HFF-Myc (cell line): ENCODE measurements around the gene SOX2.

Experiments used
- DNase-seq: peaks from one replicate; pipeline ENCODE4 v3.0.0-alpha.2; 2011; ENCODE audit warnings: low read depth; ENCODE audit errors: extremely low read depth
- H3K4me3 ChIP-seq: replicated peaks from 2 replicates; pipeline ENCODE4 v1.5.1; 2011; ENCODE audit warnings: low read depth, mild to moderate bottlenecking, control low read depth, low read length
- CTCF ChIP-seq: IDR thresholded peaks from 2 replicates; pipeline ENCODE4 v1.5.1; 2012; ENCODE audit warnings: mild to moderate bottlenecking, low read depth, low read length, control low read depth; ENCODE audit errors: missing control alignments

The SOX2 gene

DNA sequence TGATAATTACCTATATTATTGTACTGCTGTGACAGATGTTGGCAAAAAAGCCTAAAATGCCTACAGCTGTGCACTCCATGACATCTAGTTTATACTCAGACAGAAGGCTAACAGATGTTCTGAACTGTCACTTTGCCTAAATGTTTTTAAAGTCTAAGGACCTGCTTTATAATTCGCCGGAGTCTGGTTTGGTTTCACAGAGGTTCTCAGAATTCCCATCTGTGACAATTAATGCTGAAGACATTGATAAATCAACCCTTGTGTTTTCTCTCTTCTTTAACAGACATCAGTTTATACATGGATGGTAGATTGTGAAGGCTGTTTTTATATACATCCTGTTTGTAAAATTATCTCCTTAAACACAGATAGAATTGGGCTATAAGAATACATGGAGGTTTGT is 19.8 kb upstream of the SOX2 start:
- no peak for TF ChIP-seq CTCF
- H3K4me3 ChIP-seq = no peak overlapping the region
- DNase-seq = no peak

GRCh38 chr3:181692311-181693145 is 19.2 kb upstream of the SOX2 start:
- no peak for TF ChIP-seq CTCF
- no peak overlapping the region for H3K4me3 ChIP-seq
- no peak for DNase-seq

- no peak overlapping the region for H3K4me3 ChIP-seq
- no peak for TF ChIP-seq CTCF
- DNase-seq = no peak
Observed at GRCh38 chr3:181693280-181693679, 18.4 kb upstream of the SOX2 start.

DNA sequence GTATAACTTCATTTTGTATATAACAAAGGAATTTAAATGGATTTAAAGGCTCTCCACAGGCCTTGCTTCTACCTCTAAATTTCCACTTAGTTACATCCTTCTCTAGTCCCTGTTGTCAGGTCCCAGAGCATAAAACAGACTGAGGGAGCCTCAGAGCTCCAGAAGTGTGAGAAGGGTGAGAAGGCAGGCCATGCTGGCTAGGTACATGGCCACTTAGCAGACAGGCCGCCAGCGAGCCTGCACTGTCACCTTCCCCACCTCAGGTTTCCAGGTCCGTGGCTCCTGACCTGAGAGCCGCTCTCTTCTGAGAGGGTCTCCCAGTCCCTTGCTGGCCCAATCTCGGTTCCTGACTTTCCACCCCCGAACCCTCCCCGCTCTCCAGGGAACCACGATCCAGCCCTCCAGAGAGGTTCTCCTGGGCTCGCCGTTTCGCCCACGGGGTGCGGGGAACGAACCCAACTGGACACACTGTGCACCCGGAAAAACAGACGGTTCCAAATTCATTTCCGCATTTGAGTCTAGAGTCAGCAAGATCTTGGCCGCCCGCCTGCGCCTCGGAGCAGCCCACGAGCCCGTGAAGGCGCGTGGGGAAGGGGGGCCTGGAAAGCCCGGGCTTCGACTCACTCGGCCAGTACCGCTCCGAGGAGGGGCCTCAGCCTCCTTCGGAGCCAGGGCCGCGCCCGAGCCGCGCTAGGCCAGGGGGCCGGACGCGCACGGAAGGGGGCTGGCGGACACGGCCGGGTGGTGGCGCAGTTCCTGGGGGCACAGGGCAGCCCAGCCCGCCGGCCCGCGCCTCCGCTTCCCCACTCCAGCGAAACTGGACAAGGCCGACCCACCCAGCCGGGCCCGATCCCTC is 16.7 kb upstream of the SOX2 start:
- TF ChIP-seq CTCF = peak; percentile 4
- no peak for DNase-seq
- H3K4me3 ChIP-seq = no peak overlapping the region

DNA sequence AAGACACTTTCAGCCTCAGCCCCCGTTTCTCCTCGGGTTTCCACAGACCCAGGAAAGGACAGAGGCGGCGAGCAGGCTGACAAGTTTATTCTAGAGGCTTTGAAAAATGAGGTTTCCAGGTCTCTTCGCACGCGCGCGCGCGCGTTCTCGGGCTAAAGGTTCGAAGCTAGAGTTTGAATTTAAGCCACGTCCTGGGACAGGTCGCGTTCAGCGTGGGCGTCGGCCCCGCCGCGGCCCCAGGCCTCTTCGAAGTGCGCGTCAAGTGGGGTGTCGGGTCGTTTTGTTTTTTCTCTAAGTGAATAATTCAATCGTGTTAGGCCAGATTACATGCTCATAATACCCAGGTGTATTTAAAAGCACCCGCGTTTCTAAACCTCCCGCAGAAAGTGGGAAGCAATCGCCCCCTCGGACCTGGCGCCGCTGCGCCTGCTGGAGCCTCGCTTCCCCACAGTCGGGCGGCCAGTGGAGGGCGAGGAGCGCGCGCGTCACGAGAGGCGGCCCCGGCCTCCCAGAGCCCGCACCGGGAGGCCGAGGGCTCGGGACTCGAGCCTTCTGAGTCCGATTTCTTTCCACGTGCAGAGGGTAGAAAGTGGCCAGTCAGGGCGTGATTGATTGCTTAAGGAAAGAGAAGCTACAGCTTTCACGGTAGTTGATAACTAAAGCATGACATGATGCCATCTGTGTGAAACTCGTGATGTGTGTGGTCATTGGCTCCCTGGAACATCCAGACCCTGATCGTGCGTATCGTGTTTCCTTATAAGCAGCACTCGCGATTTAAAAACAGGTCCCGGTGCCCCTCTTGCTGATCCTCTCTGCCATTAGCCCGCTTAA is 15.8 kb upstream of the SOX2 start:
- H3K4me3 ChIP-seq = no peak overlapping the region
- DNase-seq = no peak
- no peak for TF ChIP-seq CTCF

GRCh38 chr3:181696626-181697230 is 15.0 kb upstream of the SOX2 start:
- DNase-seq = no peak
- no peak overlapping the region for H3K4me3 ChIP-seq
- no peak for TF ChIP-seq CTCF
